ENCODE results near the gene CHAC2.
"Not testable (repeated sequence)": the region's sequence is repeated elsewhere in the genome, so short reads cannot be mapped to it uniquely, and the experiment has no call there.

DNA sequence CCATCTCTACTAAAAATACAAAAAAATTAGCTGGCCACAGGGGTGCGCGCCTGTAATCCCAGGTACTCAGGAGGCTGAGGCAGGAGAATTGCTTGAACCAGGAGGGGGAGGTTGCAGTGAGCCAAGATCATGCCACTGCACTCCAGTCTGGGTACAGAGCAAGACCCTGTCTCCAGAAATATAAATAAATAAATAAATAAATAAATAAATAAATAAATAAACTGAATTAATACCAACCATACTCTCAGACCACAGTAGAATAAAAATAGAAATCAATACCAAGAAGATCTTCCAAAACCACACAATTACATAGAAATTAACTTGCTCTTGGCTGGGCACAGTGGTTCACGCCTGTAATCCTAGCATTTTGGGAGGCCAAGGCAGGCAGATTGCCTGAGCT, 46.7 kb upstream of the CHAC2 start:
- TF ChIP-seq, protein P1, sequence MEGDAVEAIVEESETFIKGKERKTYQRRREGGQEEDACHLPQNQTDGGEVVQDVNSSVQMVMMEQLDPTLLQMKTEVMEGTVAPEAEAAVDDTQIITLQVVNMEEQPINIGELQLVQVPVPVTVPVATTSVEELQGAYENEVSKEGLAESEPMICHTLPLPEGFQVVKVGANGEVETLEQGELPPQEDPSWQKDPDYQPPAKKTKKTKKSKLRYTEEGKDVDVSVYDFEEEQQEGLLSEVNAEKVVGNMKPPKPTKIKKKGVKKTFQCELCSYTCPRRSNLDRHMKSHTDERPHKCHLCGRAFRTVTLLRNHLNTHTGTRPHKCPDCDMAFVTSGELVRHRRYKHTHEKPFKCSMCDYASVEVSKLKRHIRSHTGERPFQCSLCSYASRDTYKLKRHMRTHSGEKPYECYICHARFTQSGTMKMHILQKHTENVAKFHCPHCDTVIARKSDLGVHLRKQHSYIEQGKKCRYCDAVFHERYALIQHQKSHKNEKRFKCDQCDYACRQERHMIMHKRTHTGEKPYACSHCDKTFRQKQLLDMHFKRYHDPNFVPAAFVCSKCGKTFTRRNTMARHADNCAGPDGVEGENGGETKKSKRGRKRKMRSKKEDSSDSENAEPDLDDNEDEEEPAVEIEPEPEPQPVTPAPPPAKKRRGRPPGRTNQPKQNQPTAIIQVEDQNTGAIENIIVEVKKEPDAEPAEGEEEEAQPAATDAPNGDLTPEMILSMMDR (IDR thresholded peaks at IDR 0.05; ENCODE audit: insufficient read depth, low read length, poor library complexity, severe bottlenecking) = not testable (repeated sequence)
- TF ChIP-seq EZH2phosphoT487 (conservative IDR thresholded peaks at IDR 0.05; ENCODE audit: low read length) = not testable (repeated sequence)
